Omental fat pad (tissue), 4 donors: Measurements from ENCODE around the gene MLST8. TPM values are rescaled to one million over a fixed set of nuclear protein-coding genes. Genes with fewer than 3 reads are reported as not detected.
A peak's percentile ranks its signal among the peaks of the same experiment; 100 is the strongest.

Source experiments
- ATAC-seq: fragments of 150-250 bp; one replicate; pipeline ENCODE4 v1.9.1; 2016; ENCODE audit warnings: mild to moderate bottlenecking, moderate library complexity; ENCODE audit not compliant: low FRiP score
- DNase-seq: peaks from one replicate; pipeline ENCODE4 v3.0.0-alpha.2; 2019; ENCODE audit warnings: low spot score
- total RNA-seq, 4 donors: library from RNA; depleted of rRNA; stranded (reverse); fragments of >200 nt; gene quantifications; one replicate each; pipeline ENCODE4 v1.1.0, GENCODE V29; 2016
- TF ChIP-seq, protein P1 (sequence below), 3 donors: fragments of 450-650 bp; IDR thresholded peaks; one replicate each; pipeline ENCODE4 v1.5.1; 2016 to 2017; ENCODE audit warnings: antibody characterized with exemption in 3 of 3, mild to moderate bottlenecking in 3 of 3, moderate library complexity in 2 of 3

MLST8 gene
- total RNA-seq, 4 donors from 2014 or later = 29.8 to 44.6 (median 34.6) TPM

DNA sequence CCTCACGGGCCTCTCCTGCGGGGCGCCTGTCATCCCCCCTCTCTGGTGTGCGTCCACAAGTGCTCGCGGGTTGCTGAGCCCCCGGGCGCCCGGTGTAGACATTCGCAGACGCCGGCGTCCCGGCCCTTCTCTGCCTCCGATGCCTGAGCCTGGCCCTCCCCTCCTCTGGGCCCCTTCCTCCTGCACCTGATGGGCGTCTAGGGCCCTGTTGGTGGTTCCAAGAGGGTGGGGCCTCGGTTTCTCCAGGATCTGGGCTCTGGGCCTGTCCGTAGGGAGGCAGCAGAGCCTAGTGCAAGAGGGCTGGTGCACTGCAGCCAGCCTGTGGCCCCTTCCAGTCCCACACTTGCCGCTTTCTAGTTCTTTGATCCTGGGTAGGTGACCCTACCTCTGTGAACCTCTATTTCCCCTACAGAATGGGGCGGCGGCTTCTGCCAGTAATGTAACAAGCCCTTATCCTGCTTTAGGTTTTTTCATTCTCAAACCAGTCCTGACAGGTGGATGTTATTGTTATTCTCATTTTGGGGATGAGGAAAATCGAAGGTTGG is 18.8 kb downstream of the MLST8 start:
- ATAC-seq (peak; percentile 22), DNase-seq (no peak)
- TF ChIP-seq, protein P1, sequence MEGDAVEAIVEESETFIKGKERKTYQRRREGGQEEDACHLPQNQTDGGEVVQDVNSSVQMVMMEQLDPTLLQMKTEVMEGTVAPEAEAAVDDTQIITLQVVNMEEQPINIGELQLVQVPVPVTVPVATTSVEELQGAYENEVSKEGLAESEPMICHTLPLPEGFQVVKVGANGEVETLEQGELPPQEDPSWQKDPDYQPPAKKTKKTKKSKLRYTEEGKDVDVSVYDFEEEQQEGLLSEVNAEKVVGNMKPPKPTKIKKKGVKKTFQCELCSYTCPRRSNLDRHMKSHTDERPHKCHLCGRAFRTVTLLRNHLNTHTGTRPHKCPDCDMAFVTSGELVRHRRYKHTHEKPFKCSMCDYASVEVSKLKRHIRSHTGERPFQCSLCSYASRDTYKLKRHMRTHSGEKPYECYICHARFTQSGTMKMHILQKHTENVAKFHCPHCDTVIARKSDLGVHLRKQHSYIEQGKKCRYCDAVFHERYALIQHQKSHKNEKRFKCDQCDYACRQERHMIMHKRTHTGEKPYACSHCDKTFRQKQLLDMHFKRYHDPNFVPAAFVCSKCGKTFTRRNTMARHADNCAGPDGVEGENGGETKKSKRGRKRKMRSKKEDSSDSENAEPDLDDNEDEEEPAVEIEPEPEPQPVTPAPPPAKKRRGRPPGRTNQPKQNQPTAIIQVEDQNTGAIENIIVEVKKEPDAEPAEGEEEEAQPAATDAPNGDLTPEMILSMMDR (IDR thresholded peaks at IDR 0.05) = no peak

GRCh38 chr16:2226245-2226793 is 21.1 kb downstream of the MLST8 start:
- TF ChIP-seq, protein P1 (IDR thresholded peaks at IDR 0.05) = no peak

DNA sequence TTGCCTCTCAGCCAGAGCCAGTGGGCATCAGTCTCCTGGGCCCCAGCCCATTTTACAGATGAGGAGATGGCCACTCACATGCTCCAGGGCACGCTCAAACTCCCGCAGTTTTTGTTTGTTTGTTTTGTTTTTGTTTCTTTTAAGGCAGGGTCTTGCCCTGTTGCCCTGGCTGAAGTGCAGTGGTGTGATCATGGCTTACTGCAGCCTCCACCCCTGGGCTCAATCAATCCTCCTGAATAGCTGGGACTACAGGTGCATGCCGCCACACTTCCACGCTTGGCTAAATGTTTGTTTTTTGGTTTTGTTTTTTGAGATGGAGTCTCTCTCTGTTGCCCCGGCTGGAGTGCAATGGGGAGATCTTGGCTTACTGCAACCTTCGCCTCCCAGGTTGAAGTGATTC is 21.7 kb downstream of the MLST8 start:
- TF ChIP-seq, protein P1 (IDR thresholded peaks at IDR 0.05) = no peak
- ATAC-seq (no peak), DNase-seq (no peak)

More at GRCh38 chr16:2226245-2226793, 21.1 kb downstream of the MLST8 start:
- ATAC-seq = no peak
- no peak for DNase-seq

DNA sequence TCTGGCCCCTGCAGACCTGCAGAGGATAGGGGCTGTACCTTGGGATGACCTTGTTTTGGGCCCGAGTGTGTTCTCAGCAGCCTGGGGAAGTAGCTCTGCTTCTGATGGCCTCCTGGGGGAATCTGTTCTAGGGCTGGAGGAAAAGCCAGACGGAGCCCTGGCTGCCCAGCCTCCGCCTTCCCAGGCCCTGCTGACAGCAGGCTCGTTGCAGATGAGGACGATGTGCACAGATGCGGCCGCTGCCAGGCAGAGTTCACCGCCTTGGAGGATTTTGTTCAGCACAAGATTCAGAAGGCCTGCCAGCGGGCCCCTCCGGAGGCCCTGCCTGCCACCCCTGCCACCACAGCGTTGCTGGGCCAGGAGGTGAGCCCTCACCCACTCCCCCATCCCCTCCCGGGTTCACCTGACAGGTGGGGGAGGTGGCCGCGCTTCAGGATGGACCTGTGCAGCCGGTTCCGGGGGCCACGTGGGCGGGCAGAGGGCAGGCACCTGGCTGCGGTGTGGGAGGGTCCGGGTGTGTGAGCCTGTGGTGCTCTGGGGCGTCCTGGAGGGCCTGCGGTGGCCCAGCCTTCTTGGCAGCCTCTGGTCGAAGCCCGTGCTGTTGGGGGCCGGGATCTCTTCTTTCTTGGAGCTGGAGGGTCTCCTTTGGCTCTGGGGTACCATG is 23.0 kb downstream of the MLST8 start:
- ATAC-seq = no peak
- TF ChIP-seq, protein P1 (IDR thresholded peaks at IDR 0.05) = no peak
- no peak for DNase-seq

- DNase-seq (no peak), ATAC-seq (no peak)
- TF ChIP-seq, protein P1 (IDR thresholded peaks at IDR 0.05) = no peak
These were observed 23.8 kb downstream of the MLST8 start for GRCh38 chr16:2229091-2229490.

- TF ChIP-seq, protein P1 (IDR thresholded peaks at IDR 0.05) = no peak
- no peak for DNase-seq
- no peak for ATAC-seq
These were observed 24.5 kb downstream of the MLST8 start for GRCh38 chr16:2229632-2230250.
